GM12874 (cell line): Measurements from ENCODE around the gene TMEM171.

Experiments used
- TF ChIP-seq, protein P1 (sequence below): IDR thresholded peaks from 2 replicates; pipeline ENCODE4 v1.5.1; 2011; ENCODE audit warnings: low read depth, mild to moderate bottlenecking, control low read depth, low read length, moderate library complexity; ENCODE audit not compliant: insufficient read depth

TMEM171 gene, protein sequence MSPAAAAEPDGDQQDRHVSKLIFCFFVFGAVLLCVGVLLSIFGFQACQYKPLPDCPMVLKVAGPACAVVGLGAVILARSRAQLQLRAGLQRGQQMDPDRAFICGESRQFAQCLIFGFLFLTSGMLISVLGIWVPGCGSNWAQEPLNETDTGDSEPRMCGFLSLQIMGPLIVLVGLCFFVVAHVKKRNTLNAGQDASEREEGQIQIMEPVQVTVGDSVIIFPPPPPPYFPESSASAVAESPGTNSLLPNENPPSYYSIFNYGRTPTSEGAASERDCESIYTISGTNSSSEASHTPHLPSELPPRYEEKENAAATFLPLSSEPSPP

DNA sequence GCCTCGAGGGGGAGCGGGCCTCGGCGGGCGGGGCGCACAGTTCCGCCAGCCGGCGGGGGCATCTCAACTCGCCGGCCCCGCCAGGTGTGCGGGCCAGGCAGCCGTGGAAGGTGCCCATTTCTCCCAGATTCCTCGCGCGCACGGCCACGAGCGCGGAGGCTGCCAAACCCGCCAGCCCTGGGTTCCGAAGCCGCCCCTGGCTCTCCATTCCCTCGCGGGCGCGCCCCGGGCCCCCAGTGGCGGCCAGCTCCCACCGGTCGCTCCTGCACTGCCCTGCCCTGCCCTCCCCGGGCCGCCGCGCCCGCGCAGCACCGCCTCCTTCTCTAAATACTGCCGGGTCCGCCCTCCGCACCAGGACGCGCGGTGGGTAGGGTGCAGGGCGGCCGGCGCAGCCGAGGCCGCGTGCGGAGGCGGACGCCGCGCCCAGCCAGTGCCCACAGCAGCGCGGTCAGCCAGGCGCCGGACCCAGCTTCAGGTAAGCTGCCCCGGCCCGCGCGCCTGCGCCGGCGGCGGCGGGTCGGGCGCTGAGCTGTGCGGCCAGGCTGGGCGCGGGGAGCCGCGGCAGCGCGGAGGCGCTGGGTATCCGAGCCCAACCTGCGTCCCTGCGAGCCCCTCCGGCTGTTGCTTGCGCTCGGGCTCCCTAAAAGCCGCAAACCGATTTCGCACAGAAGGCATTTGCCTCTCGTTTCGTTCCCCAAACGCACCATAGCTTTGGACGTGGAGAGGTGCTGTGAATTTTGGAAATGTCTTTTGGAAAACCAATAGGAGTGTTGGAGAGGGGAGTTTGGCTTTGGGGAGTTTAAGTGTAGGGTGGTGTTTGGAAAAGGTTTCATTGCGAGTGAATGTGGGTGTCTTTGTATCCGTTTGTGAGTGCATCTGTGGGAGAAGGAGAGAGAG lies at the start of gene TMEM171:
Gene TMEM171 (plus strand): TSS at position 354 of the 897 bp plus-strand sequence. CDS start 2,799 bp downstream, outside the sequence.
- TF ChIP-seq, protein P1, sequence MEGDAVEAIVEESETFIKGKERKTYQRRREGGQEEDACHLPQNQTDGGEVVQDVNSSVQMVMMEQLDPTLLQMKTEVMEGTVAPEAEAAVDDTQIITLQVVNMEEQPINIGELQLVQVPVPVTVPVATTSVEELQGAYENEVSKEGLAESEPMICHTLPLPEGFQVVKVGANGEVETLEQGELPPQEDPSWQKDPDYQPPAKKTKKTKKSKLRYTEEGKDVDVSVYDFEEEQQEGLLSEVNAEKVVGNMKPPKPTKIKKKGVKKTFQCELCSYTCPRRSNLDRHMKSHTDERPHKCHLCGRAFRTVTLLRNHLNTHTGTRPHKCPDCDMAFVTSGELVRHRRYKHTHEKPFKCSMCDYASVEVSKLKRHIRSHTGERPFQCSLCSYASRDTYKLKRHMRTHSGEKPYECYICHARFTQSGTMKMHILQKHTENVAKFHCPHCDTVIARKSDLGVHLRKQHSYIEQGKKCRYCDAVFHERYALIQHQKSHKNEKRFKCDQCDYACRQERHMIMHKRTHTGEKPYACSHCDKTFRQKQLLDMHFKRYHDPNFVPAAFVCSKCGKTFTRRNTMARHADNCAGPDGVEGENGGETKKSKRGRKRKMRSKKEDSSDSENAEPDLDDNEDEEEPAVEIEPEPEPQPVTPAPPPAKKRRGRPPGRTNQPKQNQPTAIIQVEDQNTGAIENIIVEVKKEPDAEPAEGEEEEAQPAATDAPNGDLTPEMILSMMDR, result no peak

DNA sequence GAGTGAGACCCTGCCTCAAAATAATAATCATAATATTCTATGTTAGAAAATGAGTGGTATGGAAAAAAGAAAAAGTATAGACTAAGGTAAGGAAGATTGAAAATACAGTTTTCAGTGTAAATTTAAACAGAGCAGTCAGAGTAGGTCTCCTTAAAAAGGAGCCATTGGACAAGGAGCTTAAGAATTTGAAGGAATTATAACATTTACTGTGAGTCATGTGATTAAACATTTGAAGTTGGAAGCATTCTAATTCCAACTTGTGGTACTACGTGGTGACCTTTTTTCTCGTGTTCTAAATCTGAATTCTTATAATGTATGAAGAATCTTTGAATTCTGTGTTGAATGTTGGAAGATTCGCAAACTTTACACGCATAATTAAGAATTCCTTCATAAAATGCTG lies 39.3 kb upstream of the TMEM171 start:
- TF ChIP-seq, protein P1, result no peak

DNA sequence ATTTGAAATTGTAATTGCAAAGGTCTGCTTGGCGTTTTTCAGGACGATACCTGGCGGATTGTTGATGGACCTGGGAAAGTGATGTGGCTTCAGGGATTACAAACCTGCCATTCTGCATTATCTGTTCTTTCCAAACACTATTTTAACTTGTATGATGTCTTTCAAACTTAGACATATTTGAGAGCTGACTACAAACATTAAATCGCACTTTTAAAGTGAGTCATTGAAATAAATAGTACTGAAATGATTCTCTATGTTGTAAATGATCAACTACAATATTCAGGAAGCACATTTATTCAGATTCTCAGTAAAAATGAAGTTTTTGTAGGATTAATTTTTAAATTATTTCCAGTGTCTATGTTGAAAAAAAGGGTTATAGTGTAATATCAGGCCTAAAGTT lies 32.3 kb upstream of the TMEM171 start:
- TF ChIP-seq, protein P1, result no peak

DNA sequence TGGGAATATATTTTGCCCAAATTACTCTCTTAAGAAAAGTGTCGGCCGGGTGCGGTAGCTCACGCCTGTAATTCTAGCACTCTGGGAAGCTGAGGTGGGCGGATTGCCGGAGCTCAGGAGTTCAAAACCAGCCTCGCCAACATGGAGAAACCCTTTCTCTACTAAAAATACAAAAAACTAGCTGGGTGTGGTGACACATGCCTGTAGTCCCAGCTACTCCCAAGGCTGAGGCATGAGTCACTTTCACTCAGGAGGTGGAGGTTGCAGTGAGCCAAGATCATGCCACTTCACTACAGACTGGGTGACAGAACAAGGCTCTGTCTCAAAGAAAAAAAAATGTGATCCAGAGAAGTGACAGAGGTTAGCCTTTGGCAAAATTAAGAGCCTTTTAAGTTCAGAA lies 26.4 kb upstream of the TMEM171 start:
- TF ChIP-seq, protein P1, result no peak

DNA sequence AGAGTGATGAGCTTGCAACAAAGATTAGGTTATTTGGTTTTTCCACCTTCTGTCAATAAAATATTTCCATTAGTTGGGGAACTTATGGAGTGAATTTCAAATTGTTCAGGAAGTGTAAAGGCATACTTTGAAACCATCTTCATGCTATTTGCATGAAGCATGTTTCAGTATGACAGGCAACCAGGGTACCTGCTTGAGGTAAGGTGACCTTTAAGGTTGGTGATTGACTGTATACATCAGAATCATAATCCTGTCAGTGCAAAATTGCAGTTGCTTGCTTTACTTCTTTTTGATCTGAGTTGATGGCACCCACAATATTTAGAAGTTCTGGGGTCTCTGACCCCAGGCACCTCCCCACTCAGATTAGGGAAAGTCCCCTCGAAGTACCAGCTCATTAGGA lies 26.0 kb upstream of the TMEM171 start:
- TF ChIP-seq, protein P1, result no peak

DNA sequence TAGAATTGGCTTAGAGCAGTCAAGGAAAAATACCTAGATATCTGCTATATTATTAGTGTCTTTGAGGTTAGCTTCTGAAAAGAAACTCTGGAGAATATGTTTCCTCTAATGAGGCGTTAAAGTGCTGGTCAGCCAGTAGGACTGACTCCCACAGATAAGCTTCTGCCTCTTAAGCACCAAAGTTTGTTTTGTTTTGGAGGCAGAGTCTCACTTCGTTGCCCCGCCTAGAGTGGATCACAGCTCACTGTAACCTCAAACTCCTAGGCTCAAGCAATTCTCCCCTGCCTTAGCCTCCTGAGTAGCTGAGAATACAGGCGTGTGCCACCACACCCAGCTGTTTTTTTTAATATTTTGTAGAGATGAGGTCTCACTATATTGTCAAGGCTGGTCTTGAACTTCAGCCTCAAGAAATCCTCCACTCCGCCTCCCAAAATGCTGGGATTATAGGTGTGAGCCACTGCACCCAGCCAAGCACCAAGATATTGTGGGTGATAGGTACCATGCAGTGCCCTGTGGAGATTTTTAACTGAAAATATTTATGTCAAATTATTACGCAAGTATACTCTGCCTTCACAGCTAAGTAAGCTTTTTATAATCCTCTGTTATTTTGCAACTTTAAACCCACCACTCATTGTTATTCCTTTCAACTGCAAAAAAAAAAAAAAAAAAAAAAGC lies 24.7 kb upstream of the TMEM171 start:
- TF ChIP-seq, protein P1, result no peak

DNA sequence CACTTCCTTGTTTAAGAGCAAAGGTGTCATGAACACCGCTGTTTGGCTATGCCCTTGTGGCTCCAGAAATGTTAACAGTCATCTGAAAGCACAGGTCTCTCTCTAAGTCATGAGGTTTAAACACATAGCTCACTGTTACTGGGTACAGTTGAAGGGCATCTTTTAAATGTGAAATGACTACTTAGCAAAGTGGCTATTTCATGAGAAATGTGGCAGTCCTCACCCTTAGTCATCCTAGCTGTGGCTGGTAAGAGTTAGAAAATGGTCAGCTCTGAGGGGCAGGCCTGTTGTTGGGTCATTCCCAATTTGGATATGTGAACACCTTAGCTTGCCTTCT lies 24.2 kb upstream of the TMEM171 start:
- TF ChIP-seq, protein P1, result no peak
